CD14-positive monocyte (primary cell): ENCODE measurements around the gene PDILT. TPM values are rescaled to one million over a fixed set of nuclear protein-coding genes. Genes with fewer than 3 reads are reported as not detected.
"Not testable (repeated sequence)": the region's sequence is repeated elsewhere in the genome, so short reads cannot be mapped to it uniquely, and the experiment has no call there.

Source experiments
- DNase-seq, 3 donors: peaks; one replicate each; pipeline ENCODE4 v3.0.0-alpha.2; 2011 to 2022
- H2AFZ ChIP-seq: 2 replicates; pipeline ENCODE4 v1.6.0; 2012; ENCODE audit warnings: mild to moderate bottlenecking, low read depth, low read length, inconsistent platforms; ENCODE audit not compliant: insufficient read depth, poor library complexity, severe bottlenecking
- H3K27ac ChIP-seq, 2 donors: 1 replicate in 1 of 2; 2 replicates in 1 of 2; pipeline ENCODE4 v1.5.1; 2012 to 2013; ENCODE audit warnings: low read length in 2 of 2, control low read depth in 1 of 2, inconsistent platforms in 1 of 2, low read depth in 1 of 2, mild to moderate bottlenecking in 1 of 2
- H3K27me3 ChIP-seq, 2 donors: one replicate each; pipeline versions ENCODE4 v1.6.0 to v1.6.1; 2011 to 2013; ENCODE audit warnings: low read length in 2 of 2; ENCODE audit not compliant: control insufficient read depth in 2 of 2, insufficient read depth in 2 of 2
- H3K36me3 ChIP-seq, 2 donors: replicated peaks in 1 of 2; 1 replicate in 1 of 2; 2 replicates in 1 of 2; pipeline versions ENCODE4 v1.5.1 to v1.6.1; 2012 to 2013; ENCODE audit warnings: low read length in 2 of 2, control low read depth in 1 of 2, inconsistent platforms in 1 of 2, mild to moderate bottlenecking in 1 of 2; ENCODE audit not compliant: insufficient read depth in 2 of 2, control insufficient read depth in 1 of 2
- H3K4me1 ChIP-seq, 2 donors: 1 replicate in 1 of 2; 2 replicates in 1 of 2; pipeline versions ENCODE4 v1.5.1 to v1.6.1; 2012 to 2013; ENCODE audit warnings: low read length in 2 of 2, control low read depth in 1 of 2, inconsistent platforms in 1 of 2, mild to moderate bottlenecking in 1 of 2, moderate library complexity in 1 of 2; ENCODE audit not compliant: insufficient read depth in 2 of 2, control insufficient read depth in 1 of 2
- H3K4me2 ChIP-seq: replicated peaks from 2 replicates; pipeline ENCODE3; 2012; ENCODE audit warnings: low read length, moderate library complexity, mild to moderate bottlenecking; ENCODE audit not compliant: poor library complexity, severe bottlenecking; ENCODE audit errors: extremely low read depth
- H3K4me3 ChIP-seq, 3 experiments: fragments of 200-600 bp in 1 of 3; sonication (generic) in 1 of 3; replicated peaks in 1 of 3; 1 replicate in 2 of 3; 2 replicates in 1 of 3; pipeline ENCODE4 v1.5.1; 2011 to 2013; ENCODE audit warnings: low read length in 3 of 3, mild to moderate bottlenecking in 3 of 3, control low read depth in 2 of 3, low read depth in 2 of 3, inconsistent platforms in 1 of 3, moderate library complexity in 1 of 3
- H3K79me2 ChIP-seq: 2 replicates; pipeline ENCODE4 v1.6.0; 2012; ENCODE audit warnings: mild to moderate bottlenecking, control low read depth, inconsistent platforms, low read length, moderate library complexity; ENCODE audit not compliant: insufficient read depth
- H3K9ac ChIP-seq: 2 replicates; pipeline ENCODE4 v1.6.0; 2017; ENCODE audit warnings: low read length, mild to moderate bottlenecking; ENCODE audit not compliant: insufficient read depth, poor library complexity, severe bottlenecking
- H3K9me3 ChIP-seq, 2 donors: replicated peaks in 1 of 2; 1 replicate in 1 of 2; 2 replicates in 1 of 2; pipeline versions ENCODE4 v1.5.1 to v1.6.1; 2012 to 2013; ENCODE audit warnings: low read length in 2 of 2, control low read depth in 1 of 2; ENCODE audit not compliant: control insufficient read depth in 1 of 2, insufficient read depth in 1 of 2
- H4K20me1 ChIP-seq: 2 replicates; pipeline ENCODE4 v1.6.0; 2012; ENCODE audit warnings: mild to moderate bottlenecking, low read length, control low read depth, moderate library complexity; ENCODE audit not compliant: insufficient read depth
- H3K27ac Mint-ChIP-seq, 7 donors: one replicate each; pipeline ENCODE4 v1.8.0; 2020; ENCODE audit warnings: mild to moderate bottlenecking in 7 of 7, mixed read lengths in 7 of 7, moderate library complexity in 6 of 7, inconsistent platforms in 2 of 7
- H3K27me3 Mint-ChIP-seq, 3 donors: one replicate each; pipeline ENCODE4 v1.8.0; 2021 to 2022; ENCODE audit warnings: low read depth in 3 of 3, mild to moderate bottlenecking in 3 of 3, mixed read lengths in 3 of 3, moderate library complexity in 3 of 3, inconsistent platforms in 1 of 3
- H3K36me3 Mint-ChIP-seq, 2 donors: one replicate each; pipeline ENCODE4 v1.8.0; 2020; ENCODE audit warnings: mixed read lengths in 2 of 2, inconsistent platforms in 1 of 2, mild to moderate bottlenecking in 1 of 2
- H3K4me1 Mint-ChIP-seq: one replicate; pipeline ENCODE4 v1.8.0; 2020; ENCODE audit warnings: mild to moderate bottlenecking, mixed read lengths
- H3K4me3 Mint-ChIP-seq, 2 donors: one replicate each; pipeline ENCODE4 v1.8.0; 2020; ENCODE audit warnings: mild to moderate bottlenecking in 2 of 2, mixed read lengths in 2 of 2, moderate library complexity in 1 of 2
- H3K9me3 Mint-ChIP-seq, 7 donors: one replicate each; pipeline ENCODE4 v1.8.0; 2020 to 2022; ENCODE audit warnings: mixed read lengths in 7 of 7, mild to moderate bottlenecking in 6 of 7, moderate library complexity in 6 of 7, inconsistent platforms in 2 of 7
- WGBS: methylation state at CpG from one replicate; pipeline ENCODE4 v1.1.5; 2013; ENCODE audit warnings: missing lambda C conversion rate; ENCODE audit not compliant: insufficient coverage; 5-methylcytosine and 5-hydroxymethylcytosine counted together
- intact Hi-C, 2 donors: fragments of 100-400 bp; cut with micrococcal nuclease; formaldehyde crosslinking; loops; one replicate each; pipeline versions ENCODE4 v1.15.0 to v1.15.1; 2023
- polyA plus RNA-seq, 3 donors: library from polyadenylated mRNA; depleted of rRNA in 1 of 3; unstranded in 2 of 3; stranded (reverse) in 1 of 3; fragments of 300-500 nt in 2 of 3; fragments of >200 nt in 1 of 3; fragmentation: Illumina TruSeq in 2 of 3; gene quantifications; 1 replicate in 2 of 3; 2 replicates in 1 of 3; pipeline ENCODE4 v1.2.3, GENCODE V29; 2012 to 2021
- TF ChIP-seq, protein P1 (sequence below): fragments of 200-600 bp; IDR thresholded peaks from one replicate; pipeline ENCODE4 v1.8.0; 2022; ENCODE audit warnings: antibody characterized with exemption, mild to moderate bottlenecking

PDILT gene
- polyA plus RNA-seq, 3 donors = not detected

GRCh38 chr16:20439820-20440231, 35.3 kb upstream of the PDILT start:
- H3K27me3 Mint-ChIP-seq, H3K4me1 Mint-ChIP-seq, H4K20me1 ChIP-seq, H3K27me3 ChIP-seq, H3K36me3 ChIP-seq, H3K27ac ChIP-seq, H3K4me1 ChIP-seq, H3K9ac ChIP-seq, H3K36me3 Mint-ChIP-seq, H3K9me3 ChIP-seq, H2AFZ ChIP-seq, H3K4me3 Mint-ChIP-seq, H3K27ac Mint-ChIP-seq, DNase-seq, H3K79me2 ChIP-seq, H3K4me2 ChIP-seq, H3K4me3 ChIP-seq, H3K9me3 Mint-ChIP-seq, intact Hi-C loops: not testable (repeated sequence)
- WGBS = 83% methylated on average over 1 of the region's 3 CpGs

GRCh38 chr16:20438950-20439349, 34.4 kb upstream of the PDILT start:
- H3K4me3 Mint-ChIP-seq, H3K36me3 Mint-ChIP-seq, H3K79me2 ChIP-seq, H3K4me3 ChIP-seq, H3K4me2 ChIP-seq, H3K36me3 ChIP-seq, H3K9me3 Mint-ChIP-seq, DNase-seq, H4K20me1 ChIP-seq, H3K27ac ChIP-seq, H3K4me1 ChIP-seq, H3K27me3 ChIP-seq, H3K4me1 Mint-ChIP-seq, H3K9me3 ChIP-seq, H3K9ac ChIP-seq, H2AFZ ChIP-seq, intact Hi-C loops, H3K27ac Mint-ChIP-seq: not testable (repeated sequence)
- H3K27me3 Mint-ChIP-seq = peaks cover 4 to 12% (median 4%) of the 10 kb centered on the region in 3 donors
- WGBS = no CpG with 5 or more reads among the region's 2 CpGs

DNA sequence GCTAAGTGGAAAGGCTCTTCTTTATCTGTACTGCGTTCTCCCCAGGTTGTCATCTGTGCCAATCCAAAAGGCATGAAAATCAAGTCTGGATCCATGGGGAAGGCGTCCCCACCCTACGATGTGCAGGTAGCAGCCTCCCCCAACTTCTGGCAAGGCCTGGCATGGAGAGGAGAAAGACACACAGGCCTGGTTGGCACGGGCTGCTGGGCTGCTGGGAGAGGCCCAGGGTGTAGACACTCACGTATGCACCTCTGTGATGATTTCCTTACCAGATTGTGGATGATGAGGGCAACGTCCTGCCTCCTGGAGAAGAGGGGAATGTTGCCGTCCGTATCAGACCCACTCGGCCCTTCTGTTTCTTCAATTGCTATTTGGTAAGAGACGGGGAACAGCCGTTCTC, 26.4 kb upstream of the PDILT start:
- Histone ChIP-seq H3K27me3 (no peaks in the 10 kb centered on the region), H4K20me1 (no peaks in the 10 kb centered on the region), H3K36me3 (no peaks in the 10 kb centered on the region), H3K79me2 (no peaks in the 10 kb centered on the region), H2AFZ (no peak overlapping the region), H3K4me2 (no peak overlapping the region), H3K9me3 (no peaks in the 10 kb centered on the region), H3K4me1 (no peaks in the 10 kb centered on the region), H3K4me3 (no peak overlapping the region), H3K9ac (no peak overlapping the region), H3K27ac (no peak overlapping the region)
- TF ChIP-seq, protein P1, sequence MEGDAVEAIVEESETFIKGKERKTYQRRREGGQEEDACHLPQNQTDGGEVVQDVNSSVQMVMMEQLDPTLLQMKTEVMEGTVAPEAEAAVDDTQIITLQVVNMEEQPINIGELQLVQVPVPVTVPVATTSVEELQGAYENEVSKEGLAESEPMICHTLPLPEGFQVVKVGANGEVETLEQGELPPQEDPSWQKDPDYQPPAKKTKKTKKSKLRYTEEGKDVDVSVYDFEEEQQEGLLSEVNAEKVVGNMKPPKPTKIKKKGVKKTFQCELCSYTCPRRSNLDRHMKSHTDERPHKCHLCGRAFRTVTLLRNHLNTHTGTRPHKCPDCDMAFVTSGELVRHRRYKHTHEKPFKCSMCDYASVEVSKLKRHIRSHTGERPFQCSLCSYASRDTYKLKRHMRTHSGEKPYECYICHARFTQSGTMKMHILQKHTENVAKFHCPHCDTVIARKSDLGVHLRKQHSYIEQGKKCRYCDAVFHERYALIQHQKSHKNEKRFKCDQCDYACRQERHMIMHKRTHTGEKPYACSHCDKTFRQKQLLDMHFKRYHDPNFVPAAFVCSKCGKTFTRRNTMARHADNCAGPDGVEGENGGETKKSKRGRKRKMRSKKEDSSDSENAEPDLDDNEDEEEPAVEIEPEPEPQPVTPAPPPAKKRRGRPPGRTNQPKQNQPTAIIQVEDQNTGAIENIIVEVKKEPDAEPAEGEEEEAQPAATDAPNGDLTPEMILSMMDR = no peak
- Mint-ChIP-seq H3K9me3 (peaks cover 0 to 2% (median 0%) of the 10 kb centered on the region in 7 donors), H3K27me3 (peaks cover 4 to 9% (median 6%) of the 10 kb centered on the region in 3 donors), H3K4me3 (no peak overlapping the region), H3K36me3 (no peaks in the 10 kb centered on the region), H3K27ac (no peak overlapping the region), H3K4me1 (no peaks in the 10 kb centered on the region)
- 88% methylated on average over 4 of the region's 11 CpGs for WGBS
- DNase-seq = no peak
- intact Hi-C loops = no loop called here

DNA sequence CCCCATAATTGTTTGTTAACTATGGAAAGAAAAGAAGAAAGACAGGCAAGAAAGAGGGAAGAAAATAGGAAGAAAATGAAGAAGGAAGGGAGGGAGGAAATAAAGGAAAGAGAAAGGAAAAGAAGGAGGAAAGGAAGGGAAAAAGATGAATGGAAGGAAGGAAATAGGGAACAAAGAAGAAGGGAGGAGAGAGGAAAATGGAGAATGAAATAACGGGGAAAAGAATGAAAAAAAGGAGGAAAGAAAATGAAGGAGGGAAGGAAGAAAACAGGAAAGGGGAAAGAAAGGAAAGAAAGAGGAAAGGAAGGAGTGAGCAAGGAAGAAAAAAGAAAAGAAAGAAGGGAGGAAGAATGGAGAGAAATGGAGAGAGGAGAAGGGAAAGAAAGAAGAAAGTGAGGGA, 25.9 kb upstream of the PDILT start:
- intact Hi-C loops, H3K4me1 Mint-ChIP-seq, H3K4me3 Mint-ChIP-seq: not testable (repeated sequence)

More for the DNA sequence above, 25.9 kb upstream of the PDILT start:
- H3K36me3 Mint-ChIP-seq, H3K4me1 ChIP-seq, H3K36me3 ChIP-seq, H3K27ac Mint-ChIP-seq, H2AFZ ChIP-seq, H3K79me2 ChIP-seq, H3K9ac ChIP-seq, H3K27me3 ChIP-seq, H3K4me3 ChIP-seq, H3K4me2 ChIP-seq, H3K27me3 Mint-ChIP-seq, H3K9me3 ChIP-seq, H4K20me1 ChIP-seq, H3K9me3 Mint-ChIP-seq, H3K27ac ChIP-seq, DNase-seq: not testable (repeated sequence)
- WGBS = no CpG with 5 or more reads among the region's 1 CpG
